ENCODE results near the gene NBDY. TPM values are rescaled to one million over a fixed set of nuclear protein-coding genes. Genes with fewer than 3 reads are reported as not detected.
"Not testable (repeated sequence)": the region's sequence is repeated elsewhere in the genome, so short reads cannot be mapped to it uniquely, and the experiment has no call there.

NBDY gene
- total RNA-seq (2014; rRNA removed; shearing (Covaris generic)): 5.4 and 6.3 TPM in 2 replicates
- total RNA-seq (2022): 32.9 and 38.7 TPM in 2 replicates
- Bru-seq, nascent RNA: percentile 69 among the genes with signal in this experiment
- BruChase-seq, experiment 1, labeled RNA remaining after a 6-hour chase: percentile 68 among the genes with signal in this experiment
- BruChase-seq, experiment 2, labeled RNA remaining after a 2-hour chase: percentile 62 among the genes with signal in this experiment
- long read RNA-seq, transcript NBDY-201 (3 exons, 1,529 nt): major isoform, 58 of 79 reads
- long read RNA-seq, partial matches to known transcripts: 0 of 79 reads
- long read RNA-seq, other reads (novel, unspliced or antisense): 18 of 79 reads

GRCh38 chrX:56729152-56729850 lies at the start of gene NBDY:
Gene NBDY, plus strand, starts transcription at chrX:56729243. Its CDS starts 111 bp downstream, at chrX:56729354.
- no peaks in the 10 kb centered on the region for H3K9me2 ChIP-seq (ENCODE audit: insufficient read depth, low read length)
- peak within 1 kb of the TSS; percentile 64 for H3K27ac ChIP-seq (ENCODE audit: low read depth, low read length, poor library complexity, severe bottlenecking)
- peak within 1 kb of the TSS; percentile 80 for H2AFZ ChIP-seq (ENCODE audit: low read length)
- no peaks in the 10 kb centered on the region for H4K20me1 ChIP-seq (ENCODE audit: insufficient read depth, low read length)
- peak within 1 kb of the TSS; percentile 76 for H3K4me2 ChIP-seq (ENCODE audit: low read length)
- H3K4me1 ChIP-seq (ENCODE audit: insufficient read depth, low read length, poor library complexity, severe bottlenecking): peaks cover 16% of the 10 kb centered on the region
- peak within 1 kb of the TSS; percentile 85 for H3K4me3 ChIP-seq (ENCODE audit: low read depth, low read length, poor library complexity, severe bottlenecking)
- peaks cover 4% of the 10 kb centered on the region; the same call in 1 of the 2 replicates for H3K36me3 ChIP-seq (ENCODE audit: insufficient read depth, low read length)
- H3K79me2 ChIP-seq (ENCODE audit: insufficient read depth, low read depth, low read length): peaks cover 52% of the 10 kb centered on the region
- ChIA-PET POLR2A (interaction anchor here (0.8 to 2.4 kb wide), 7 partner anchors 36 to 1278 kb away, joined by 3 to 6 read pairs (median 4); partner anchors contain the start of gene MAGEH1), CTCF (ENCODE audit: unreplicated experiment) (no interaction called here)
- intact Hi-C loops (cut with micrococcal nuclease; ENCODE audit: unreplicated experiment): loop anchor here (2.0 kb wide), 1 partner anchor 164 kb away; no protein-coding TSS in a partner anchor
- H3K9me3 ChIP-seq (ENCODE audit: low read length): no peaks in the 10 kb centered on the region
- peak; percentile 67 for DNase-seq (ENCODE audit: low spot score)
- TF ChIP-seq EZH2phosphoT487 (IDR thresholded peaks at IDR 0.05; ENCODE audit: borderline replicate concordance, low read depth, low read length): no peak
- TF ChIP-seq CTCF (conservative IDR thresholded peaks at IDR 0.05; ENCODE audit: low read length): no peak
- TSS peak; percentile 75 for BruUV-seq (replicated peaks)

GRCh38 chrX:56704530-56704929 lies 24.5 kb upstream of the NBDY start:
- H3K4me1 ChIP-seq (ENCODE audit: insufficient read depth, low read length, poor library complexity, severe bottlenecking); H3K4me2 ChIP-seq (ENCODE audit: low read length); BruUV-seq (replicated peaks); POLR2A ChIA-PET; H3K79me2 ChIP-seq (ENCODE audit: insufficient read depth, low read depth, low read length); H3K4me3 ChIP-seq (ENCODE audit: low read depth, low read length, poor library complexity, severe bottlenecking); H3K27ac ChIP-seq (ENCODE audit: low read depth, low read length, poor library complexity, severe bottlenecking); H4K20me1 ChIP-seq (ENCODE audit: insufficient read depth, low read length); H3K9me3 ChIP-seq (ENCODE audit: low read length); intact Hi-C loops (cut with micrococcal nuclease; ENCODE audit: unreplicated experiment); H3K36me3 ChIP-seq (ENCODE audit: insufficient read depth, low read length); CTCF ChIA-PET (ENCODE audit: unreplicated experiment); DNase-seq (ENCODE audit: low spot score); H2AFZ ChIP-seq (ENCODE audit: low read length); H3K9me2 ChIP-seq (ENCODE audit: insufficient read depth, low read length): not testable (repeated sequence)

- Histone ChIP-seq H3K4me3 (ENCODE audit: low read depth, low read length, poor library complexity, severe bottlenecking) (no peak overlapping the region), H4K20me1 (ENCODE audit: insufficient read depth, low read length) (no peaks in the 10 kb centered on the region), H3K79me2 (ENCODE audit: insufficient read depth, low read depth, low read length) (peaks cover 25% of the 10 kb centered on the region), H3K4me2 (ENCODE audit: low read length) (peak overlapping the region; percentile 39; the same call in 1 of the 2 replicates), H3K9me3 (ENCODE audit: low read length) (no peaks in the 10 kb centered on the region), H3K27ac (ENCODE audit: low read depth, low read length, poor library complexity, severe bottlenecking) (no peak overlapping the region), H3K9me2 (ENCODE audit: insufficient read depth, low read length) (no peaks in the 10 kb centered on the region), H2AFZ (ENCODE audit: low read length) (0 out of 2 replicates have a peak overlapping the region, but pooled peaks have one; percentile 36), H3K4me1 (ENCODE audit: insufficient read depth, low read length, poor library complexity, severe bottlenecking) (peaks cover 11% of the 10 kb centered on the region), H3K36me3 (ENCODE audit: insufficient read depth, low read length) (no peaks in the 10 kb centered on the region)
- ChIA-PET POLR2A (no interaction called here), CTCF (ENCODE audit: unreplicated experiment) (no interaction called here)
- BruUV-seq (replicated peaks): no TSS peak
- peak; percentile 62 for DNase-seq (ENCODE audit: low spot score)
- intact Hi-C loops (cut with micrococcal nuclease; ENCODE audit: unreplicated experiment): no loop called here
- TF ChIP-seq CTCF (conservative IDR thresholded peaks at IDR 0.05; ENCODE audit: low read length) (peak; percentile 83), EZH2phosphoT487 (IDR thresholded peaks at IDR 0.05; ENCODE audit: borderline replicate concordance, low read depth, low read length) (no peak)
These were observed 2.4 kb upstream of the NBDY start for GRCh38 chrX:56726605-56727004.
